Suprapubic skin (tissue), 4 donors: Measurements from ENCODE around the gene PATE3.

Experiments used
- CTCF ChIP-seq, 2 donors: fragments of 200-600 bp in 1 of 2; fragments of 450-650 bp in 1 of 2; sonication (generic) in 1 of 2; IDR thresholded peaks; one replicate each; pipeline ENCODE4 v1.5.1; 2016 to 2019; ENCODE audit warnings: antibody characterized with exemption in 2 of 2, mild to moderate bottlenecking in 1 of 2, moderate library complexity in 1 of 2
- POLR2A ChIP-seq, 2 donors: fragments of 450-650 bp; IDR thresholded peaks; one replicate each; pipeline ENCODE4 v1.6.1; 2017; ENCODE audit warnings: antibody characterized with exemption in 2 of 2, mild to moderate bottlenecking in 2 of 2, moderate library complexity in 2 of 2
- POLR2AphosphoS5 ChIP-seq, 3 donors: sonication (generic); formaldehyde crosslinking; IDR thresholded peaks; one replicate each; pipeline ENCODE4 v1.6.1; 2017; ENCODE audit warnings: antibody characterized with exemption in 3 of 3

- no peak for TF ChIP-seq CTCF (IDR thresholded peaks at IDR 0.05)
- no peak for TF ChIP-seq POLR2A (IDR thresholded peaks at IDR 0.05)
- no peak for TF ChIP-seq POLR2AphosphoS5 (IDR thresholded peaks at IDR 0.05)
Observed at GRCh38 chr11:125756050-125756449, 31.9 kb upstream of the PATE3 start.
